GM06990 (cell line): ENCODE results near the gene DIABLO.

Experiments used
- DNase-seq: peaks from one replicate; pipeline ENCODE4 v3.0.0-alpha.2; 2011; ENCODE audit not compliant: insufficient read length; ENCODE audit errors: extremely low read depth
- H3K27me3 ChIP-seq: replicated peaks from 2 replicates; pipeline ENCODE4 v1.6.0; 2011; ENCODE audit warnings: low read length; ENCODE audit not compliant: control insufficient read depth, insufficient read depth
- H3K36me3 ChIP-seq: 2 replicates; pipeline ENCODE4 v1.5.1; 2011; ENCODE audit warnings: low read length; ENCODE audit not compliant: control insufficient read depth, insufficient read depth
- H3K4me3 ChIP-seq: replicated peaks from 2 replicates; pipeline ENCODE4 v1.5.1; 2011; ENCODE audit warnings: low read depth, mild to moderate bottlenecking, control low read depth, low read length
- CTCF ChIP-seq: IDR thresholded peaks from 2 replicates; pipeline ENCODE4 v1.5.1; 2011; ENCODE audit warnings: low read length, control low read depth, mild to moderate bottlenecking, inconsistent platforms; ENCODE audit not compliant: insufficient read depth, poor library complexity, severe bottlenecking

Gene DIABLO

GRCh38 chr12:122195405-122195804 lies 30.4 kb downstream of the DIABLO start:
- Histone ChIP-seq H3K27me3 (peaks cover 2% of the 10 kb centered on the region; the same call in 1 of the 2 replicates), H3K36me3 (no peaks in the 10 kb centered on the region), H3K4me3 (no peak overlapping the region)
- no peak for TF ChIP-seq CTCF
- no peak for DNase-seq

- Histone ChIP-seq H3K36me3 (no peaks in the 10 kb centered on the region), H3K4me3 (no peak overlapping the region), H3K27me3 (peaks cover under 1% of the 10 kb centered on the region; the same call in 1 of the 2 replicates)
- no peak for TF ChIP-seq CTCF
- DNase-seq = no peak
Measured at GRCh38 chr12:122194804-122195203, 31.0 kb downstream of the DIABLO start.

- DNase-seq = no peak
- Histone ChIP-seq H3K4me3 (no peak overlapping the region), H3K27me3 (no peaks in the 10 kb centered on the region), H3K36me3 (no peaks in the 10 kb centered on the region)
- TF ChIP-seq CTCF = no peak
Measured at GRCh38 chr12:122192441-122192840, 33.4 kb downstream of the DIABLO start.

GRCh38 chr12:122190842-122191668 lies 34.8 kb downstream of the DIABLO start:
- peak; percentile 43 for DNase-seq
- no peak overlapping the region for H3K4me3 ChIP-seq
- H3K36me3 ChIP-seq = no peaks in the 10 kb centered on the region
- TF ChIP-seq CTCF = peak; percentile 92
- H3K27me3 ChIP-seq = no peaks in the 10 kb centered on the region

- Histone ChIP-seq H3K4me3 (no peak overlapping the region), H3K27me3 (no peaks in the 10 kb centered on the region), H3K36me3 (no peaks in the 10 kb centered on the region)
- TF ChIP-seq CTCF = no peak
- DNase-seq = no peak
Measured at GRCh38 chr12:122189626-122190475, 36.0 kb downstream of the DIABLO start.
